ENCODE measurements around the gene HMCN1. TPM values are rescaled to one million over a fixed set of nuclear protein-coding genes. Genes with fewer than 3 reads are reported as not detected.

The HMCN1 gene
- total and polyA plus RNA-seq, 2 experiments from 2014 or later: 1.6 to 8.7 TPM

DNA sequence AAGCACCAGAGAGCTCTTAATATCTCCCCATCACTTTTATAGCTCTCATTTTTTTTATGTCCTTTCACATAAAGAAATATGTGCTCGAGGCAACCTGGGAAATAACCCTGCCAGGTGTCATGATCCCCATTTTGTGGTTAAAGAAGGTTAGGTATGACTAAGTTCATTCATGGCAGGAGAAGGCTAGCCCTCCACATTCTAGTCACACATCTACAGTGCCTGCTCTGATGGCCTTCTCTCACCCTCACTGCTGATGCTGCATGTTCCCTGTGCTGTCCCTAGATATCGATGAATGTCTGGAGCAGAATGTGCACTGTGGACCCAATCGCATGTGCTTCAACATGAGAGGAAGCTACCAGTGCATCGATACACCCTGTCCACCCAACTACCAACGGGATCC lies 453.4 kb downstream of the HMCN1 start:
- H3K27me3 Mint-ChIP-seq (ENCODE audit: insufficient read depth, low read depth, poor library complexity): no peaks in the 10 kb centered on the region
- no peaks in the 10 kb centered on the region; the same call in 2 of the 3 replicates for H3K9me3 Mint-ChIP-seq
- no peaks in the 10 kb centered on the region for H3K36me3 ChIP-seq (ENCODE audit: insufficient read depth)
- H3K79me2 ChIP-seq (replicated peaks; ENCODE audit: insufficient read depth): no peaks in the 10 kb centered on the region
- H3K27ac ChIP-seq (ENCODE audit: low read depth): no peak overlapping the region
- H3K4me1 ChIP-seq (ENCODE audit: insufficient read depth): no peaks in the 10 kb centered on the region
- no peaks in the 10 kb centered on the region for H3K36me3 Mint-ChIP-seq (ENCODE audit: low read depth)
- no peak overlapping the region for H3K4me3 ChIP-seq
- no peak overlapping the region for H3K4me3 Mint-ChIP-seq
- no peaks in the 10 kb centered on the region for H3K4me1 Mint-ChIP-seq
- ATAC-seq: no peak
- TF ChIP-seq, protein P1, sequence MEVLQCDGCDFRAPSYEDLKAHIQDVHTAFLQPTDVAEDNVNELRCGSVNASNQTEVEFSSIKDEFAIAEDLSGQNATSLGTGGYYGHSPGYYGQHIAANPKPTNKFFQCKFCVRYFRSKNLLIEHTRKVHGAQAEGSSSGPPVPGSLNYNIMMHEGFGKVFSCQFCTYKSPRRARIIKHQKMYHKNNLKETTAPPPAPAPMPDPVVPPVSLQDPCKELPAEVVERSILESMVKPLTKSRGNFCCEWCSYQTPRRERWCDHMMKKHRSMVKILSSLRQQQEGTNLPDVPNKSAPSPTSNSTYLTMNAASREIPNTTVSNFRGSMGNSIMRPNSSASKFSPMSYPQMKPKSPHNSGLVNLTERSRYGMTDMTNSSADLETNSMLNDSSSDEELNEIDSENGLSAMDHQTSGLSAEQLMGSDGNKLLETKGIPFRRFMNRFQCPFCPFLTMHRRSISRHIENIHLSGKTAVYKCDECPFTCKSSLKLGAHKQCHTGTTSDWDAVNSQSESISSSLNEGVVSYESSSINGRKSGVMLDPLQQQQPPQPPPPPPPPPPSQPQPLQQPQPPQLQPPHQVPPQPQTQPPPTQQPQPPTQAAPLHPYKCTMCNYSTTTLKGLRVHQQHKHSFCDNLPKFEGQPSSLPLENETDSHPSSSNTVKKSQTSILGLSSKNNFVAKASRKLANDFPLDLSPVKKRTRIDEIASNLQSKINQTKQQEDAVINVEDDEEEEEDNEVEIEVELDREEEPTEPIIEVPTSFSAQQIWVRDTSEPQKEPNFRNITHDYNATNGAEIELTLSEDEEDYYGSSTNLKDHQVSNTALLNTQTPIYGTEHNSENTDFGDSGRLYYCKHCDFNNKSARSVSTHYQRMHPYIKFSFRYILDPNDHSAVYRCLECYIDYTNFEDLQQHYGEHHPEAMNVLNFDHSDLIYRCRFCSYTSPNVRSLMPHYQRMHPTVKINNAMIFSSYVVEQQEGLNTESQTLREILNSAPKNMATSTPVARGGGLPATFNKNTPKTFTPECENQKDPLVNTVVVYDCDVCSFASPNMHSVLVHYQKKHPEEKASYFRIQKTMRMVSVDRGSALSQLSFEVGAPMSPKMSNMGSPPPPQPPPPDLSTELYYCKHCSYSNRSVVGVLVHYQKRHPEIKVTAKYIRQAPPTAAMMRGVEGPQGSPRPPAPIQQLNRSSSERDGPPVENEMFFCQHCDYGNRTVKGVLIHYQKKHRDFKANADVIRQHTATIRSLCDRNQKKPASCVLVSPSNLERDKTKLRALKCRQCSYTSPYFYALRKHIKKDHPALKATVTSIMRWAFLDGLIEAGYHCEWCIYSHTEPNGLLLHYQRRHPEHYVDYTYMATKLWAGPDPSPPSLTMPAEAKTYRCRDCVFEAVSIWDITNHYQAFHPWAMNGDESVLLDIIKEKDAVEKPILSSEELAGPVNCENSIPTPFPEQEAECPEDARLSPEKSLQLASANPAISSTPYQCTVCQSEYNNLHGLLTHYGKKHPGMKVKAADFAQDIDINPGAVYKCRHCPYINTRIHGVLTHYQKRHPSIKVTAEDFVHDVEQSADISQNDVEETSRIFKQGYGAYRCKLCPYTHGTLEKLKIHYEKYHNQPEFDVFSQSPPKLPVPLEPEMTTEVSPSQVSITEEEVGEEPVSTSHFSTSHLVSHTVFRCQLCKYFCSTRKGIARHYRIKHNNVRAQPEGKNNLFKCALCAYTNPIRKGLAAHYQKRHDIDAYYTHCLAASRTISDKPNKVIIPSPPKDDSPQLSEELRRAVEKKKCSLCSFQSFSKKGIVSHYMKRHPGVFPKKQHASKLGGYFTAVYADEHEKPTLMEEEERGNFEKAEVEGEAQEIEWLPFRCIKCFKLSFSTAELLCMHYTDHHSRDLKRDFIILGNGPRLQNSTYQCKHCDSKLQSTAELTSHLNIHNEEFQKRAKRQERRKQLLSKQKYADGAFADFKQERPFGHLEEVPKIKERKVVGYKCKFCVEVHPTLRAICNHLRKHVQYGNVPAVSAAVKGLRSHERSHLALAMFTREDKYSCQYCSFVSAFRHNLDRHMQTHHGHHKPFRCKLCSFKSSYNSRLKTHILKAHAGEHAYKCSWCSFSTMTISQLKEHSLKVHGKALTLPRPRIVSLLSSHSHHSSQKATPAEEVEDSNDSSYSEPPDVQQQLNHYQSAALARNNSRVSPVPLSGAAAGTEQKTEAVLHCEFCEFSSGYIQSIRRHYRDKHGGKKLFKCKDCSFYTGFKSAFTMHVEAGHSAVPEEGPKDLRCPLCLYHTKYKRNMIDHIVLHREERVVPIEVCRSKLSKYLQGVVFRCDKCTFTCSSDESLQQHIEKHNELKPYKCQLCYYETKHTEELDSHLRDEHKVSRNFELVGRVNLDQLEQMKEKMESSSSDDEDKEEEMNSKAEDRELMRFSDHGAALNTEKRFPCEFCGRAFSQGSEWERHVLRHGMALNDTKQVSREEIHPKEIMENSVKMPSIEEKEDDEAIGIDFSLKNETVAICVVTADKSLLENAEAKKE (CRISPR knock-in tag; IDR thresholded peaks at IDR 0.05): no peak
- TF ChIP-seq POLR2AphosphoS5 (IDR thresholded peaks at IDR 0.05; ENCODE audit: low read depth) (no peak), JUNB (IDR thresholded peaks at IDR 0.05; ENCODE audit: unreplicated experiment) (no peak), EZH2phosphoT487 (IDR thresholded peaks at IDR 0.05; ENCODE audit: unreplicated experiment) (no peak), CREB1 (CRISPR knock-in tag; IDR thresholded peaks at IDR 0.05; ENCODE audit: low read depth) (no peak), ZNF331 (CRISPR knock-in tag; IDR thresholded peaks at IDR 0.05; ENCODE audit: low read depth) (no peak), NANOG (IDR thresholded peaks at IDR 0.05; ENCODE audit: borderline replicate concordance) (no peak), ZNF114 (CRISPR knock-in tag; IDR thresholded peaks at IDR 0.05) (no peak), EZH2 (IDR thresholded peaks at IDR 0.05; ENCODE audit: low read depth, unreplicated experiment) (no peak), STAT1 (IDR thresholded peaks at IDR 0.05; ENCODE audit: unreplicated experiment) (no peak)
- TF ChIP-seq, protein P2, sequence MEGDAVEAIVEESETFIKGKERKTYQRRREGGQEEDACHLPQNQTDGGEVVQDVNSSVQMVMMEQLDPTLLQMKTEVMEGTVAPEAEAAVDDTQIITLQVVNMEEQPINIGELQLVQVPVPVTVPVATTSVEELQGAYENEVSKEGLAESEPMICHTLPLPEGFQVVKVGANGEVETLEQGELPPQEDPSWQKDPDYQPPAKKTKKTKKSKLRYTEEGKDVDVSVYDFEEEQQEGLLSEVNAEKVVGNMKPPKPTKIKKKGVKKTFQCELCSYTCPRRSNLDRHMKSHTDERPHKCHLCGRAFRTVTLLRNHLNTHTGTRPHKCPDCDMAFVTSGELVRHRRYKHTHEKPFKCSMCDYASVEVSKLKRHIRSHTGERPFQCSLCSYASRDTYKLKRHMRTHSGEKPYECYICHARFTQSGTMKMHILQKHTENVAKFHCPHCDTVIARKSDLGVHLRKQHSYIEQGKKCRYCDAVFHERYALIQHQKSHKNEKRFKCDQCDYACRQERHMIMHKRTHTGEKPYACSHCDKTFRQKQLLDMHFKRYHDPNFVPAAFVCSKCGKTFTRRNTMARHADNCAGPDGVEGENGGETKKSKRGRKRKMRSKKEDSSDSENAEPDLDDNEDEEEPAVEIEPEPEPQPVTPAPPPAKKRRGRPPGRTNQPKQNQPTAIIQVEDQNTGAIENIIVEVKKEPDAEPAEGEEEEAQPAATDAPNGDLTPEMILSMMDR (conservative IDR thresholded peaks at IDR 0.05; ENCODE audit: low read depth in 2 of 2): no peak
- TF ChIP-seq, protein P3, sequence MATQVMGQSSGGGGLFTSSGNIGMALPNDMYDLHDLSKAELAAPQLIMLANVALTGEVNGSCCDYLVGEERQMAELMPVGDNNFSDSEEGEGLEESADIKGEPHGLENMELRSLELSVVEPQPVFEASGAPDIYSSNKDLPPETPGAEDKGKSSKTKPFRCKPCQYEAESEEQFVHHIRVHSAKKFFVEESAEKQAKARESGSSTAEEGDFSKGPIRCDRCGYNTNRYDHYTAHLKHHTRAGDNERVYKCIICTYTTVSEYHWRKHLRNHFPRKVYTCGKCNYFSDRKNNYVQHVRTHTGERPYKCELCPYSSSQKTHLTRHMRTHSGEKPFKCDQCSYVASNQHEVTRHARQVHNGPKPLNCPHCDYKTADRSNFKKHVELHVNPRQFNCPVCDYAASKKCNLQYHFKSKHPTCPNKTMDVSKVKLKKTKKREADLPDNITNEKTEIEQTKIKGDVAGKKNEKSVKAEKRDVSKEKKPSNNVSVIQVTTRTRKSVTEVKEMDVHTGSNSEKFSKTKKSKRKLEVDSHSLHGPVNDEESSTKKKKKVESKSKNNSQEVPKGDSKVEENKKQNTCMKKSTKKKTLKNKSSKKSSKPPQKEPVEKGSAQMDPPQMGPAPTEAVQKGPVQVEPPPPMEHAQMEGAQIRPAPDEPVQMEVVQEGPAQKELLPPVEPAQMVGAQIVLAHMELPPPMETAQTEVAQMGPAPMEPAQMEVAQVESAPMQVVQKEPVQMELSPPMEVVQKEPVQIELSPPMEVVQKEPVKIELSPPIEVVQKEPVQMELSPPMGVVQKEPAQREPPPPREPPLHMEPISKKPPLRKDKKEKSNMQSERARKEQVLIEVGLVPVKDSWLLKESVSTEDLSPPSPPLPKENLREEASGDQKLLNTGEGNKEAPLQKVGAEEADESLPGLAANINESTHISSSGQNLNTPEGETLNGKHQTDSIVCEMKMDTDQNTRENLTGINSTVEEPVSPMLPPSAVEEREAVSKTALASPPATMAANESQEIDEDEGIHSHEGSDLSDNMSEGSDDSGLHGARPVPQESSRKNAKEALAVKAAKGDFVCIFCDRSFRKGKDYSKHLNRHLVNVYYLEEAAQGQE (IDR thresholded peaks at IDR 0.05; ENCODE audit: unreplicated experiment): no peak
- TF ChIP-seq, protein P4, sequence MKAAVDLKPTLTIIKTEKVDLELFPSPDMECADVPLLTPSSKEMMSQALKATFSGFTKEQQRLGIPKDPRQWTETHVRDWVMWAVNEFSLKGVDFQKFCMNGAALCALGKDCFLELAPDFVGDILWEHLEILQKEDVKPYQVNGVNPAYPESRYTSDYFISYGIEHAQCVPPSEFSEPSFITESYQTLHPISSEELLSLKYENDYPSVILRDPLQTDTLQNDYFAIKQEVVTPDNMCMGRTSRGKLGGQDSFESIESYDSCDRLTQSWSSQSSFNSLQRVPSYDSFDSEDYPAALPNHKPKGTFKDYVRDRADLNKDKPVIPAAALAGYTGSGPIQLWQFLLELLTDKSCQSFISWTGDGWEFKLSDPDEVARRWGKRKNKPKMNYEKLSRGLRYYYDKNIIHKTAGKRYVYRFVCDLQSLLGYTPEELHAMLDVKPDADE (IDR thresholded peaks at IDR 0.05): no peak
- H3K4me2 ChIP-seq: no peak overlapping the region
- no peak overlapping the region for H2AFZ ChIP-seq
- no peak overlapping the region for H3K27ac Mint-ChIP-seq
- no peaks in the 10 kb centered on the region for H4K20me1 ChIP-seq (replicated peaks; ENCODE audit: insufficient read depth)
- no peaks in the 10 kb centered on the region for H3K9me2 ChIP-seq (ENCODE audit: insufficient read depth)
- H3F3A ChIP-seq (replicated peaks; ENCODE audit: low read depth): no peaks in the 10 kb centered on the region
- DNase-seq (ENCODE audit: low spot score): no peak
- H3K27me3 ChIP-seq (ENCODE audit: insufficient read depth): no peaks in the 10 kb centered on the region
